GM21529 (cell line): Measurements from ENCODE around the gene C4orf50.

Experiments used
- ATAC-seq: cut with Tn5 transposase; IDR thresholded peaks from one replicate; pipeline ENCODE4 v1.9.1; 2021; ENCODE audit not compliant: unreplicated experiment

The C4orf50 gene

DNA sequence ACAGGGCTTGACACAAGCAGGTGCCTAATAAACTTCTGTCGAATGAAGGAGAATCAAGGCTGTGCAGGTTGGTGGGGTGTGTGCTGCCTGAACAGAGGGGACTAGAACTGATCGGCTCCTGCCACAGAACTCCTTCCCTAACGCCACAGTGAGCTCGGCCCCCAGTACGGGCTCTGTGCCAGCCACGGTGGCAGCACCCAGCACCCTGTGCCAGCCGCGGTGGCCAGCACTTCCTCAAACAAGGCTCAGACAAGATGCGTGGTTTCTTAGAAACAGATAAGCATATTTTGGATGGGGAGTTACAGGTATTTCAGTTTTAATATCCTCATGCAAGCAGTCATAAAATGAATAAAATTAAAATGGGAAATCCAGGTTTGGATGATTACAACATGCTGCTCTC is 26.0 kb upstream of the C4orf50 start:
- ATAC-seq: no peak

DNA sequence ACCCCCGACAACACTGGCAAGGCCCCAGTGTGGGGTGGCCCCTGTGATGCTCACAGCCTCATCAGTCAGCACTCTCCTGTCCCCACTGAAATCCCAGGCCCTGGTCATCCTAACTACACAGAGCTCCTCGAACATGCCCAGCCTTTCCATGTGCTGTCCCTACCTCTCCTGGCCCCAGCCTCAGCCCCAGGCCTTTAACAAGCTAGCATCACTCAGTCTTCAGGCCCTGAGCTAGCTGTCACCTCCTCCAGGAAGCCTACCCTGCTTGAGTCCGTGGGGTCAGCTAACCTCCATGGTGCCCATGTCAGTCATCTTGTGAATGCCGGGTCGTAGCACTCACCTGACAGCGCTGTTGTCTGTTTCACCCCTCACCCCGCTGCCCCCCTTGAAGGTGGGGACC is 25.6 kb upstream of the C4orf50 start:
- no peak for ATAC-seq

DNA sequence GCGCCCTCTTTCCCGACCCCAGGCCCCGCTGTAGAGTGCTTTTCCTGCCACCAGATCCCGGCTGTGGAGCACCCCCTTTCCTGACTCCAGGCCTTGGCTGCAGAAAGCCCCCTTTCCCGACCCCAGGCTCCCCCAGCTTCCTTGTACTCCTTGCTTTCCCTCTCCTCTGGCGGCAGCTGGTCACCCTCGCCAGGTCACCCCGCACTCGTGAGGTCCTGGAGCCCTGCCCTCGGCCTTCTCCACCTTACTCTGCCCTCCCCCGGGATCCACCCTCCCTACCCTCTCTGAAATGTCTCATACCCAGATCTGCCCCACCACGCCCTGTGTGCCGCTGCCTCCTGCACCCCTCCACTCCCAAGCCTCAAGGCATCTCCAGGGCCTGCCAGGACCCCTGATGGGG is 25.0 kb upstream of the C4orf50 start:
- no peak for ATAC-seq

DNA sequence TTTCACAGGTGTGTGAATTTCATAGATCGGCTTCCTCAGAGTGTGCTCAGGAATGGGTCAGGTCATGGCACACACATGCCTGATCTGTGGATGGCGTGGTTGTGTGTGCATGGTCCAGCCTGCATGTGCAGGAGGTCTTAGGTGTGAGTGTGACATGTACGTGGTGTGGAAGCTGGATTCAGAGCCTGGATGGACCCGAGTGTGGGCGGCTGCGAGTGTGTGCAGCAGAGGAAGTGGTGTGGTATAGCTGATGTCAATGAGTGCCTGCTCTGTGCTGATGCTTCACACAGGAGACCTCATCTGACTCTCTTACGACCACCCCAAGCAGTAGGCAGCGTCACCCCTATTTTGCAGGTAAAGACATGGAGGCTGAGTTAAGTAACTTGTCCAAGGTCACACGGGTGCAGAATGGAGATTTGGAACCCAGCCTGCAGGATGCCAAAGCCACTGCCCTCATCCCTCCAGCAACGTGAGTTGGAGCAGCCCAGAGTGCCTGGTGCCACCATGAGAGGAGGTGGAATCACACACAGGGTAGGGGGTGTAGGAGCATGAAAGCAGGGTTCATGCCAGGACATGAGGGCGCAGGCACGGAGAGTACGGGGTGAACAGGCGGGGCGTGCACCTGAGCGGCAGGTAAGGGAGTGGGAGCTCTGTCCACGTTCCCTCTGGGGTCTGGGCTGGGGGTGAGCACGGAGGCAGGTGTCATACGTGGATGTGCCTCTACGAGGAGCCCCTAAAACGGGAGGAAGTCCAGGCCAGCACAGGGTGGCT is 24.2 kb upstream of the C4orf50 start:
- no peak for ATAC-seq

DNA sequence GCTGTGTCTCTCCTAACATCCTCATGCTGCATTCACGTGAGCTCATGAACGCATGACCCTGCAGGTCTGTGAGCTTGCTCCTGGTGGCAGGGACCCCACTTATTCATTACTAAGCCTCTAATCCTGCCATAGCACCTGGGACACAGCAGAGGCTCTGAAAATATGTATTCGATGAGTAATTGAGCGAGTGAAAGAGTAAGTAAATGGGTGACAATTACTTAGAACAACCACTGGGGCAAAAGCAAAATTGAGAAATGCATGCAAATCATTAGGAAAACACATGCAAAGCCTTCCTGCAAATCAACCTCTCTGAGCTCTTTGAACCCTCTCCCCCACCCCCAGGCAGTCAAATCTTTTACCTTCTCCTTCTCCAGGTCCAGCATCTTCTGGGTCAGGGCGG is 23.6 kb upstream of the C4orf50 start:
- ATAC-seq: no peak

DNA sequence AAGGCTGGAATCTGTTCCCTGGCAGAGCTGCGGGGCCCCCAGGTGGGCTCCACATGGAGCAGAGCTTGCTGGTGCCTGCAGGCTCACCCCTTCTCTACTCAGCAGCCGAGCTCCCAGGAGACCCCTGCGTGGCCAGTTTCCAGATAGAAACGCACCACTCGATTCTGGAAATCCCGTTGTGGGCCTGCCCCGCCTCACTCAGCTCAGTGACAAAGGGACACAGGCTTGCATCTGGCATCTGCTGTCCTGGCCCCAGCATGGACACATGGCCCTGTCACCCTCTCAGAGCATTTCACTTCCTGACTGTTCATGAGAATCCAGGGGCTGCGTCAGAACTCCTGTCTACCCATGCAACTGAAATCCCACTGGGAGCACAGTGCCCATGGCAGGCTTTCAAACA is 20.5 kb upstream of the C4orf50 start:
- ATAC-seq: no peak

DNA sequence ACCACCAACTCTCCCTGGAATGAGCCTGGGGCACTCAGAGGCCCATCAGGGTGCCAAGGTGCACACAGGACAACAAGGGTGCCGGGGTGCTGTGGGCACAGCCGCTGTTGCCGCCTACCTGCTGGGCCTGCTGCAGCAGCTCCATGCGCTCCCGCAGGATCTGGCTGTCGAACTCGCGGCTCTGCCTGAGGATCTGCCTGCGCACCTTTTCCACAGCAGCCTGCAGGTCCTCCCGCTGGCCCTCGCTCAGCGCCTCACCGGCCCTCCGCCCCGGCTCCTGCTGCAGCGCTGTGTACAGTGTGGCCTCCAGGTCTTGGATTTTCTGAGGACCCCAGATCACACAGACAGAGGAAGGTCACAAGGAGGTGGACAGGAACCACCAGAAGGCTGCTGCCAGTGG is 17.6 kb upstream of the C4orf50 start:
- ATAC-seq: no peak

DNA sequence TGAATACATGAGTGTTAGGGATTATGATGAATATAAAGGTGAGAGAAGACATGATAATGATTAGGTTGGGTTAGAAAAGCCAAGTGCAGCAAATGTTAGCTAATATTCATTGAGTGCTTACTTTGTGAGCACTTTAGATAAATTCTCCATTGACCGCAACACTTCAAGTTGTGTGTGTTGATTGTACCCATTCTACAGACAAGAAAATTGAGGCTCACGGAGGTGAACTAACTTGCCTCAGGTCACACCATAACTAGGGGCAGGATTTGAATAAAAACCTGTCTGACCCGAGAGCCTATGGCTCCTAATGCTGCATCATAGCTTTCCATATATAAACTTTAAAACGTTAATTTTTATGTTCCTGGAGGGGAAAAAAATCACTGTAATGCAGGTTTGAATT is 15.2 kb upstream of the C4orf50 start:
- ATAC-seq: no peak

DNA sequence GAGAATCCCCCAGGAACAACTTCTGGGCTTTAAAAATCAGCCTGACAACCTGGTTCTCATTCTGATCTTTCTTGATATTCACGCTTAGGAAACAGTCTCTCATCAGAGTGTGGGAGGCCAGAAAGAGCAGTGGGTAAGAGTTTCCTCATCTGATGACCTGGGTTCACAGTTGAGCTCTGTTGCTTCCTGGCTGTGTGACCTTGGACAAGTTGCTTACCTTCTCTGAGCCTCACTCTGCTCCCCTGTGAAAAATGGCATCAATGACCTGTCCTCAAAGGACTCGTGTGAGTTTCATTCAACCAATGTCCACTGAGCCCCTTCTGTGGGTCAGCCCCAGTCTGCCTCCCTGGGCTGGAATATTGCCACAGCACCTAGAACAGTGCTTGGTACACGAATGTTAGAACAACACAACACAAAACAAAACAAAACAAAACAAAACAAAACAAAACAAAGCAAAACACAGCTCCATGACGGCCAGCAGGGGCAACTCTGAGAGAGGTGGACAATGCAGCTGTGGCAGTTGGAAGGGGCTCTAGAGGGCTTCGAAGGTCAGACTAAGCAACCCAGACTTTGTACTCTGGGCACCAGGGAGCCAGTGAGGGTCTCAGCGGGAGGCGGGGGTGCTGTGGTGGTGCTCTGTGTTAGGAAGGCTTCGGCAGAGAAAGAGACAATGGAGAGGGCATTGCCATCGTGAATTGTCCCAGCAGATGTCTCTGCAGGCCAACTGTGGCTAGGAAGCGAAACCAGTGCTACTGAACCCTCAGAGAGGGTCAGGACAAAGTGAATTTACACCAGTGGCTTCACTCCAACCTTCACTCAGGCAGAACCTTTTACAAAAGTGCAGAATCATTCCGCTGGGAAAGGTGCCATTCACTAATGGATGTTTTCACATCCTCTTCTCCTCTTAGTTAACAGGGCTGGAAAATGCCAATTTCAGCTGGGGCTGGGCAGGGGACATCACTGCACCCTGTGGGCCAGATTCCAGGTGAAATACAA is 14.3 kb upstream of the C4orf50 start:
- no peak for ATAC-seq

DNA sequence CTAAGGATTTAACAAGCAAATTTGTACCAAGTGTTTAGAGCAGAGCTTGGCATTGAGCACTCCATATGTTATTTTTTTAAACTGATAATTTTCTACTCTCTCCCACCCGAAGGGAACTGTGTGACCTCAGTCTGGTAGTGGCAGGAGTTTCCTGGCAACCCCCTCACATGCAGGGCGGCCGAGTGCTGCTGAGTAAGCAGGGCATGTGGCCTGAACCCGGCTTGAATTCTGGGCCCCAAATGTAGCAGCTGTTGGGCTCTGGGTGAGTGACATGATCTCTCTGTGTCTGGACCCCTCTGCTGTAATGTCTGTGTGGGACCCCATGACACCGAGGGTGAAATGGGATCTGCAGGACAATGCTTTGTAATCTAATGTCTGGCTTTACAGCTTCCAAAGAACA is 13.6 kb upstream of the C4orf50 start:
- ATAC-seq: no peak

DNA sequence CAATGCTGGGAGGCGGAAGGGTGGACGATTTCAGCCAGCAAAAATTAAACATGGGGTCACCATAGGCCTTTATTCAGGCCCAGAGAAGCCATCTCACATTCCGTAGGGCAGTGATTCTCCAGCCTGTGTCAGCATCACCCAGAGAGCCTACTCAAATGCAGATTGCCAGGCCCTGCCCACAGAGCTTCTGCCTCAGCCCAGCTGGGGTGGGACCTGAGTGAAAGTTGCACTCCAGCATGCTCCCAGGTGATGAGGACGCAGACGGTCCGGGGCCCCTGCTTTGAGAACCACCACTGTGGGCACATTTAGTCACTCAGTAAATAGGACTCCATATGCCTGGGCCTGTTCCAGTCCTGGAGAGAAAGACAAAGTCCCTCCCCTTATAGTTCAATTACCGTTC is 12.4 kb upstream of the C4orf50 start:
- no peak for ATAC-seq

DNA sequence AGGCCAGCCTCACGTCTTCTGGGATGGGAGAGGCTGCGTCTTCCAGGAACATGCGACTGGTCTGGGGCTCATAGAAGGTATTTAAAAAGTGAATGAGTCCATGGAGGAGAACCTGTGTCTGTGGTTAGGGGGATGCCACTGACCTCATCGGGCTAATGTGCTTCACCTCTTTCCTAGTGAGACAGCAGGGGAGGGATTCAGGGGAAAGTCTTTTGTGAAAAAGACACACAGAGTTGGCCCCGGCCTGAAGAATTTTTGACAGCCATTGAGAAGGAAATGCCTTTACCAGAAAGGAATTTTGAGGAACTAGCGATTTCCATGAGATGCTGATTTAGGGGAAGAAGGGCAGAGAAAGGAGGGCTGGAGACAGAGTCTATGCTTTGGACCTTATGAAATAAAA is 11.0 kb upstream of the C4orf50 start:
- no peak for ATAC-seq

DNA sequence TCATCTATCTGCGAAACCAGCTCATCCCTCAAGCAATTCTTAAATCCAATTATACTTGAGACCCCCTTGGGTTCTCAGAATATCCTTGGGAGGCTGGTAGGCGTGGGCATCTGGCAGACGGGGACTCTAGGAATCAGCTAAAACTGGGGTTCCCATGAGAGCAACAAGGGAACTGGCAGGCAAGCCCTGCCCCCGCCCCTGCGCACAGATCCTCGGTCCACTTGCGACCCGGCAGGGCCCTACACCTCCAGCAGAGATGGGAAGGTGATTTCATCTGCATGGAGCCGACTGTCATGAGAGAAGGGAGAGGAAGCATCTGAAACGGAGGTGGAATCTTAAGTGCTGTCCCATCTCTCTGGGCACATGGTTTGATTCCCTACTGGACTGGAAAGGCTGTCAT is 9.9 kb upstream of the C4orf50 start:
- ATAC-seq: no peak

DNA sequence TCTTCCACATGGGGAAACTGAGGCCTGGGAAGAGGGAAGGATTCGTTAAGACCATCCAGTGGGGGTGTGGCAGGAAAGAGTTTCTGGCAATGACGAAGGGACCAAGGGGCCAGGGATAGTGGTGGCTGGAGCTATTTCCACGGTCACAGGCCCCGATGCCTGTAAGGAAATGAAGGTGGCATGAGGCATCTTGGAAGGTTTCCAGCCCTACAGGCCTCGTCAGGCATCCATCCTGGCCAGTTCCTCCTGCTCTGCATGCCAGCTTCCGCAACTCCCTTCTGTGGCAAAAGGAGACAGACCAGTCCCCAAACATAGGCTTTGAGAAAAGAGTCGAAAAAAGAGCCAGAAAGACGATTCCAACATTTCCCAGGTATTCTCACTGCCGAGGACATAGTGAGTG is 9.2 kb upstream of the C4orf50 start:
- ATAC-seq: no peak

DNA sequence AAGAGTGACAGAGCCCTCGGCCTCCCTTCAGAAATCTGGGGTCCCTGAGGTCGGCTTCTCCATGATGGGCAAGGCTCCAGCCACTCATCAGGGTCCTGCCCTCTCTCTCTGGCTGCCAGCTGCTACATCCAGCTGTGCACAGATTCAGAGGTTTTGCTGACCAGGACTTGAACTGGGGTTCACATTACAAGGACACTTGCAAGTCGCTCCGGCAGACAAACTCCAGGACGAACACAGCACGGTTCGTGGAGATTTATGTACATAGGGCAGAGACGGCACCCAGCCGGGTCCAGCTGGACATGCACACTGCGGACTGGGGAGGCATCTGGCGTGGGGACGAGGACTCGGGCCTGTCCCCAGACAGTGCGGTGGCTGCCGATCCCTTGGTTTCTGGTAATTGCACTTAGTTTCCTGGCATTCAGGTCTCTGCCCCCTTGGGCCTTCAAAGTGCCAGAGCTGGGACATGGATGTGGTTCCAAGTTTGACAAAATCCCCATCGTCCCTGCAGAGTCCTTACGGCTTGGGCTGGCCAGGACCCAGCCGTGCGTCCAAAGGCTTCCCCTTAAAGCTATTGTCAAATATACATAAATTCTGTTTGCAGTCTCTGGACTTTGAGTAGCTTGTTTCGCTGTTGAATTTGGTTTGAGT is 6.2 kb upstream of the C4orf50 start:
- ATAC-seq: no peak

DNA sequence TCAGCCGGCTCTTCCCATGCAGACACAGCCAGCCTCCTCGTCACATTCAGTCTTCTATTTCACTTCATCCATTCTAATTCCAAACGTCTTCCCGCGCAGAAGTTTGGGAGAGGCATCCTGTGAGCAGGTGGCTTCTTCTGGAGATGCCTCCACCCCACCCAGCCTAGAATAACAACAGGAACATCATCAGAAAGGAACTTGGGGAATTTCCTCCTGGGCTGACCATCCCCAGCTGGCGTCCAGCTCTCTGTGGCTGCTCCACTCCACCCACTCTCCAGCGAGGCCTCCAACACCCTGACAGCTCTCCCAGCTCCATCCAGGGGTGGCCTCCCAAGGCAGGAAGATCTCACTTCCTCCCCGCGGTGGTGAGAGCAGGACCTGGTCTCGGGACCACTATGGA is 5.5 kb upstream of the C4orf50 start:
- ATAC-seq: no peak

DNA sequence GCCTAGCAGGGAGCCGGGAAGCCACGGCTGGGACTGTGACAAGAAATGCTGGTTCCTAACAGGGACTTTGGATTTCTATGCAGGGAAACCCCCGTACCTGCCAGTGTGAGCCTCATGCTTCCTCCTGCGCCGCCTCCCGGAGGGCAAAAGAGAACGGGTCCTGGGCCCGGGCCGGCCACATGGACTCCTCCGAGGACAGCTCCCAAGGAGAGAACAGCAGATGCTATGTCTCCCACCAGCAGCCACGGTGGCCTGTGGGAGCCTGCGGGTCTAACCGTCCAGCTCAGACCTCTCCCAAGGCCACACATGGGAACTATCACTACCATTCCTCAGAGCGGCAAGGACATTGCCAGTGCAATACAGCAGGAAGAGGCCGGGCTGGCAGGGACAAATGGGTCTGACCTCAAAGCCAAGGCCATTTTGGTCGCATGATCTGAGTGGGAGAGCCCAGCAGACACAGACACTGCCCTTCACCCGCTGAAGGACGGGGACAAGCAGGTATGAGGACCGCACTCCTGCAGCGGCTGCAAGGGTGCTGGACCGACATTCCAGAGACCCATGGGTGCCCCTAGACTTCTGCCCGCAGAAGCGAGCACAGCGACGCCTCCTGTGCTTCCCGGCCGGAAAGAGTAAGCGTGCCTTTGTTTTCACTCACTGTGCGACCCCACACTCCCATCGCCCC is 4.5 kb upstream of the C4orf50 start:
- no peak for ATAC-seq

DNA sequence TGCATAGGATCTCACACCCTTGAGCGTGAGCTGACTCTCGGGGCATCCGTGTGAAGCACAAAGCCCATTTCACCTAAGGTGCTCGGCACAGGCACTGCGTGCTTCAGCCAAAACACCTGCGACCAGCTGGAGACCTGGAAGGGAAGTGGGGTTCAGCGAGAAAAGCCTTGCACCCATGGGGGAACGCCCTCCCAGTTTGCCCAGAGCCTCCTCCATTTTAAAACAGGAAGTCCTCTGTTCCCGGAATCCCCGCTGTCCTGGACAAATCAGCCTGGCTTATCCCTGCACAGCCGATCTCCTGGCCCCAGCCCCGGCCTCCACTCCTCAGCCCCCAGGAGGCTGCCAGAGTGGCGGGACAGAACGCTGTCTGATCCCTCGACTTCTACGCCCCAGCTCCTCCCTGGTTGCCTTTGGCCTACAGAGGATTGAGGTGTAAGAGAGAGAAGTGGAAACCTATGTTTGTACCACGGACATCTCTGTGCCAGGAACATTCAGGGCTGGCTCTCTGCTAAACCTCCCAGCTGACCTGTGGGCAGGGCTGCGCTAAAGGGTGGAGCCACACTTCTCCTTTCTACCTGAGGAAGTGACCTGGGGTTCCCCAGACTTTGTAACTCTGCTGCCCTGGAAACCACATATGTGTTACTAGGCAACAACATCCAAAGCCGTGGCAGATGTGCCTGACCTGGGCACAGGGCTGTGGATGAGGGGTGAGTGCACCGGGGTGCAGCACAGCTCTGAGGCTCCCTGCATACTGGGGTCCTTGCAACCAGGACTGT is 3.8 kb upstream of the C4orf50 start:
- no peak for ATAC-seq

DNA sequence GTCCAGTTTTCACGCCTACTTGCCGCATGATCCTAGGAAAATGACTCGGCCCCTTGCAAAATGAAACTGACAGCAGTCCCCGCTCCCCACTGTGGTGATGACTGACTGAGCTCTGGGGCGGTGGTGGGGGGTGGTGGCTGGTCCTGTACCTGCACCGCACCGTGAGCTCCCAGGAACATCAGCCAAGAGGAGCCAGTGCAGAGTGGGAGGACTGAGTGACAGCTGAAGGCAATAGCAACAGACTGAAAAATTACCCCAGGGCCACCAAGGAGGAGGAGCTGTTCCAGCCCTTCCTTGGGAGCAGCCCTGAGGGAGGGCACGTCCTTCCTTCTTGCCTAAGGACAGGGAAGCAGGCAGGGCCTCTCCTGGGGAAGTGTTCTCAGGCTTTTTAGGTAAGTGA is 2.4 kb upstream of the C4orf50 start:
- ATAC-seq: no peak
